Endodermal cell (in vitro differentiated cells): ENCODE data around the gene COX7A2L. TPM values are rescaled to one million over a fixed set of nuclear protein-coding genes. Genes with fewer than 3 reads are reported as not detected.

Experiments used
- DNase-seq: peaks from one replicate; pipeline ENCODE4 v3.0.0-alpha.2; 2017
- H3K27ac ChIP-seq: 2 replicates; pipeline ENCODE4 v1.5.1; 2013; ENCODE audit warnings: mild to moderate bottlenecking, low read depth, low read length, moderate library complexity
- H3K27me3 ChIP-seq: 2 replicates; pipeline ENCODE4 v1.6.1; 2013; ENCODE audit warnings: mild to moderate bottlenecking, low read length, moderate library complexity; ENCODE audit not compliant: insufficient read depth, control insufficient read depth, poor library complexity, severe bottlenecking
- H3K36me3 ChIP-seq: 2 replicates; pipeline ENCODE4 v1.7.0; 2013; ENCODE audit warnings: mild to moderate bottlenecking, low read length, moderate library complexity; ENCODE audit not compliant: control insufficient read depth, insufficient read depth
- H3K4me1 ChIP-seq: one replicate; pipeline ENCODE4 v1.7.0; 2013; ENCODE audit warnings: low read length; ENCODE audit not compliant: control insufficient read depth, insufficient read depth
- H3K4me3 ChIP-seq: 2 replicates; pipeline ENCODE4 v1.5.1; 2013; ENCODE audit warnings: mild to moderate bottlenecking, low read length, moderate library complexity
- H3K9ac ChIP-seq: 2 replicates; pipeline ENCODE4 v1.6.1; 2013; ENCODE audit warnings: mild to moderate bottlenecking, low read length, moderate library complexity; ENCODE audit not compliant: poor library complexity, severe bottlenecking; ENCODE audit errors: extremely low read depth
- H3K9me3 ChIP-seq: 2 replicates; pipeline ENCODE4 v1.6.1; 2013; ENCODE audit warnings: mild to moderate bottlenecking, low read length, moderate library complexity; ENCODE audit not compliant: control insufficient read depth
- H3K27ac Mint-ChIP-seq: 2 replicates; pipeline ENCODE4 v1.8.0; 2020; ENCODE audit warnings: mixed read lengths
- H3K27me3 Mint-ChIP-seq: 2 replicates; pipeline ENCODE4 v1.8.0; 2021; ENCODE audit warnings: mild to moderate bottlenecking, mixed read lengths; ENCODE audit not compliant: insufficient read depth
- H3K36me3 Mint-ChIP-seq: 2 replicates; pipeline ENCODE4 v1.8.0; 2020; ENCODE audit warnings: low read depth, mixed read lengths
- H3K4me1 Mint-ChIP-seq: 2 replicates; pipeline ENCODE4 v1.8.0; 2020; ENCODE audit warnings: mixed read lengths
- H3K4me3 Mint-ChIP-seq: 2 replicates; pipeline ENCODE4 v1.8.0; 2020; ENCODE audit warnings: mild to moderate bottlenecking, moderate library complexity, mixed read lengths
- H3K9me3 Mint-ChIP-seq: 2 replicates; pipeline ENCODE4 v1.8.0; 2020; ENCODE audit warnings: mild to moderate bottlenecking, mixed read lengths
- CTCF ChIP-seq: fragments of 200-600 bp; sonication (generic); conservative IDR thresholded peaks from 2 replicates; pipeline ENCODE4 v1.5.0; 2021; ENCODE audit warnings: antibody characterized with exemption, mild to moderate bottlenecking
- WGBS, 2 experiments: methylation state at CpG; one replicate each; pipeline versions ENCODE4 v1.1.5 to v1.1.7; 2013; ENCODE audit warnings: missing lambda C conversion rate in 2 of 2, mixed read lengths in 1 of 2; ENCODE audit not compliant: insufficient coverage in 1 of 2, insufficient read length in 1 of 2; 5-methylcytosine and 5-hydroxymethylcytosine counted together
- total RNA-seq, 2 donors: library from RNA; stranded (reverse); fragmentation: NEBNext Ultra II Directional in 1 of 2; extraction: Animal tissue kit (Norgen Biotek cat#: 25700) in 1 of 2; gene quantifications; 2 replicates in 1 of 2; 3 replicates in 1 of 2; pipeline ENCODE4 v1.2.1, GENCODE V29; 2021

Gene COX7A2L
- total RNA-seq, 2 donors from 2014 or later, result 113 to 117 TPM

DNA sequence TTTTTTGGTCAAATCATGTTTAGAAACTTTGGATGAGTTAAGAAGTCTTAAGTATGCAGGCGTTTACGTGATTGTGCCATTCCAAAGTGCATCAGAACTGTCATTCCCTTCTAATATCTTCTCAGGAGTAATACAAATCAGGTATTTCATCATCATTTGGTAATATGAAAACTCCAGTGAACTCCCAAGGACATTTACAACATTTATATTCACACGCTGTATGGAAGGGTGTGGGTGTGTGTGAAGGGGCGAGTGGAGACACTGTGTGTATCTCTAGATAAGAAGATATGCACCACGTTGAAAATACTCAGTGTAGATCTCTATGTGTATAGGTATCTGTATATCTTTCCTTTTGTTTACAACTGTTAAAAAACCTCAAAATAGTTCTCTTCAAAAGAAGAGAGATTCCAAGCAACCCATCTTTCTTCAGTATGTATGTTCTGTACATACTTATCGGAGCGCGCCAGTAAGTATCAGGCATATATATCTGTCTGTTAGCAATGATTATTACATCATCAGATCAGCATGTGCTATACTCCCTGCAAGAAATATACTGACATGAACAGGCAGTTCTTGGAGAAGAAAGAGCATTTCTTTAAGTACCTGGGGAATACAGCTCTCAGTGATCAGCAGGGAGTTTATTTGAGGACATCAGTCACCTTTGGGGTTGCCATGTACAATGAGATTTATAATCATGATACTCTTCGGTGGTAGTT lies 29.3 kb downstream of the COX7A2L start:
- Mint-ChIP-seq H3K36me3 (peaks cover 61% of the 10 kb centered on the region), H3K27ac (no peak overlapping the region), H3K4me3 (no peak overlapping the region), H3K9me3 (no peaks in the 10 kb centered on the region), H3K4me1 (no peaks in the 10 kb centered on the region), H3K27me3 (no peaks in the 10 kb centered on the region)
- Histone ChIP-seq H3K27ac (no peak overlapping the region), H3K4me1 (no peaks in the 10 kb centered on the region), H3K27me3 (no peaks in the 10 kb centered on the region), H3K9me3 (no peaks in the 10 kb centered on the region), H3K4me3 (no peak overlapping the region), H3K36me3 (peaks cover 94% of the 10 kb centered on the region), H3K9ac (no peak overlapping the region)
- TF ChIP-seq CTCF, result no peak
- DNase-seq, result no peak
- WGBS, 2 experiments, result 95 to 96% methylated on average over 3 to 9 of the region's 9 CpGs

GRCh38 chr2:42329736-42330135 lies 31.3 kb downstream of the COX7A2L start:
- H3K36me3 ChIP-seq, result peaks cover 91% of the 10 kb centered on the region
- WGBS, 2 experiments, result 97 to 99% methylated on average over 3 to 5 of the region's 5 CpGs
- Mint-ChIP-seq H3K36me3 (peaks cover 56% of the 10 kb centered on the region), H3K27ac (no peak overlapping the region), H3K9me3 (no peaks in the 10 kb centered on the region), H3K4me1 (no peaks in the 10 kb centered on the region), H3K27me3 (no peaks in the 10 kb centered on the region), H3K4me3 (no peak overlapping the region)
- H3K9ac ChIP-seq, result no peak overlapping the region
- DNase-seq, result no peak
- no peaks in the 10 kb centered on the region for H3K9me3 ChIP-seq
- H3K4me1 ChIP-seq, result no peaks in the 10 kb centered on the region
- no peak overlapping the region for H3K27ac ChIP-seq
- TF ChIP-seq CTCF, result no peak
- no peaks in the 10 kb centered on the region for H3K27me3 ChIP-seq
- no peak overlapping the region for H3K4me3 ChIP-seq

DNA sequence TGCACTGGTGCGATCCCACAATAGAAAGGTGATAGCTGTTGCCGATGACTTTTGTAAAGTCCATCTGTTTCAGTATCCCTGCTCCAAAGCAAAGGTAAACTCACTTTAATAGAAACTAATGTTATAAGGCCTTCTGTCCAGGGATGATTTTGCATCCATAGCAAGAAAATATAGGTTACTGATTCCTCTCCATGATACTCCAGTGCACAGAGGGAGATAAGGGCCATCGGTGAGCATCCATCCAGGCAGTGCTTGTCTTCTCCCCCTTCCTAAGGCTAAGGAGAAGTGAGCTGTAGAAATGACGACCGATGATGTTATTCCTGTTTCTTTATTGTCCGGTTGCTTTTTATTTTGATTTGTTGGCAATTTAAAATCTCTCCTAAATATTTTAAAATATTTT lies 32.1 kb downstream of the COX7A2L start:
- TF ChIP-seq CTCF, result no peak
- 96 to 97% methylated on average over 3 to 5 of the region's 6 CpGs for WGBS, 2 experiments
- no peak overlapping the region for H3K4me3 Mint-ChIP-seq

More for the DNA sequence above, 32.1 kb downstream of the COX7A2L start:
- Histone ChIP-seq H3K9me3 (no peaks in the 10 kb centered on the region), H3K36me3 (peaks cover 89% of the 10 kb centered on the region), H3K4me3 (no peak overlapping the region), H3K27me3 (no peaks in the 10 kb centered on the region), H3K27ac (no peak overlapping the region), H3K9ac (no peak overlapping the region), H3K4me1 (no peaks in the 10 kb centered on the region)
- H3K27me3 Mint-ChIP-seq, result no peaks in the 10 kb centered on the region
- peaks cover 50% of the 10 kb centered on the region for H3K36me3 Mint-ChIP-seq
- DNase-seq, result no peak
- no peaks in the 10 kb centered on the region for H3K4me1 Mint-ChIP-seq
- H3K27ac Mint-ChIP-seq, result no peak overlapping the region
- H3K9me3 Mint-ChIP-seq, result no peaks in the 10 kb centered on the region
